DND-41 (cell line): ENCODE results near the gene TBL1Y.

Experiments
- ATAC-seq: fragments of 200-7000 bp; cut with Tn5 transposase; 3 replicates; pipeline ENCODE4 v1.9.1; 2021; ENCODE audit warnings: low read depth; ENCODE audit not compliant: insufficient read depth
- DNase-seq: peaks from one replicate; pipeline ENCODE4 v3.0.0-alpha.2; 2020
- H2AFZ ChIP-seq: 2 replicates; pipeline ENCODE4 v1.6.0; 2012; ENCODE audit warnings: low read depth, low read length
- H3K27ac ChIP-seq: 2 replicates; pipeline ENCODE4 v1.5.1; 2012; ENCODE audit warnings: low read length, inconsistent platforms
- H3K27me3 ChIP-seq: fragments of 200-600 bp; sonication (generic); 2 replicates; pipeline ENCODE4 v1.6.0; 2012; ENCODE audit warnings: low read length, mild to moderate bottlenecking, inconsistent platforms; ENCODE audit not compliant: insufficient read depth, poor library complexity
- H3K36me3 ChIP-seq: 2 replicates; pipeline ENCODE4 v1.5.1; 2012; ENCODE audit warnings: low read length, inconsistent platforms; ENCODE audit not compliant: insufficient read depth
- H3K4me1 ChIP-seq: 2 replicates; pipeline ENCODE4 v1.5.1; 2012; ENCODE audit warnings: mild to moderate bottlenecking, low read length; ENCODE audit not compliant: insufficient read depth
- H3K4me2 ChIP-seq: 2 replicates; pipeline ENCODE4 v1.6.0; 2012; ENCODE audit warnings: mild to moderate bottlenecking, moderate library complexity, low read length, inconsistent platforms; ENCODE audit not compliant: insufficient read depth
- H3K4me3 ChIP-seq, 2 experiments: fragments of 200-600 bp in 1 of 2; shearing (Covaris generic) in 1 of 2; 2 replicates each; pipeline ENCODE4 v1.5.1; 2012 to 2016; ENCODE audit warnings: inconsistent platforms in 2 of 2, low read length in 2 of 2, mild to moderate bottlenecking in 2 of 2, low read depth in 1 of 2, moderate library complexity in 1 of 2
- H3K79me2 ChIP-seq: 2 replicates; pipeline ENCODE4 v1.6.0; 2012; ENCODE audit warnings: low read length, inconsistent platforms; ENCODE audit not compliant: insufficient read depth
- H3K9ac ChIP-seq: 2 replicates; pipeline ENCODE4 v1.6.0; 2012; ENCODE audit warnings: low read depth, mild to moderate bottlenecking, inconsistent platforms, low read length, moderate library complexity
- H3K9me3 ChIP-seq: 2 replicates; pipeline ENCODE4 v1.5.1; 2012; ENCODE audit warnings: low read length, moderate library complexity, mild to moderate bottlenecking, inconsistent platforms; ENCODE audit not compliant: insufficient read depth, severe bottlenecking
- H4K20me1 ChIP-seq: 2 replicates; pipeline ENCODE4 v1.6.0; 2012; ENCODE audit warnings: low read length; ENCODE audit not compliant: insufficient read depth
- CTCF ChIP-seq: IDR thresholded peaks from 2 replicates; pipeline ENCODE4 v1.5.1; 2012; ENCODE audit warnings: borderline replicate concordance, low read length, moderate library complexity, mild to moderate bottlenecking; ENCODE audit not compliant: poor library complexity, severe bottlenecking; ENCODE audit errors: extremely low read depth
- EZH2 ChIP-seq: IDR thresholded peaks from 3 replicates; pipeline ENCODE4 v1.6.1; 2012; ENCODE audit warnings: borderline replicate concordance, low read depth, mild to moderate bottlenecking, moderate library complexity, low read length, inconsistent platforms; ENCODE audit not compliant: severe bottlenecking

TBL1Y gene

GRCh38 chrY:6911253-6911881 is 870 bp downstream of the TBL1Y start, which contains the start of gene AMELY:
Gene AMELY (minus strand): TSS chrY:6911752. CDS start chrY:6872608, 39,144 bp downstream.
- Histone ChIP-seq H4K20me1 (no peaks in the 10 kb centered on the region), H3K4me1 (no peaks in the 10 kb centered on the region), H3K79me2 (no peaks in the 10 kb centered on the region), H3K4me2 (no peak within 1 kb of the TSS), H3K9ac (no peak within 1 kb of the TSS), H3K27ac (no peak within 1 kb of the TSS), H2AFZ (no peak within 1 kb of the TSS), H3K9me3 (no peaks in the 10 kb centered on the region), H3K27me3 (no peaks in the 10 kb centered on the region), H3K4me3 (no peak within 1 kb of the TSS), H3K36me3 (no peaks in the 10 kb centered on the region)
- TF ChIP-seq EZH2 (no peak), CTCF (no peak)
- ATAC-seq (no peak), DNase-seq (no peak)

- Histone ChIP-seq H3K9ac (no peak overlapping the region), H4K20me1 (no peaks in the 10 kb centered on the region), H3K4me3 (no peak overlapping the region), H2AFZ (no peak overlapping the region), H3K36me3 (no peaks in the 10 kb centered on the region), H3K4me1 (no peaks in the 10 kb centered on the region), H3K79me2 (no peaks in the 10 kb centered on the region), H3K9me3 (no peaks in the 10 kb centered on the region), H3K27ac (no peak overlapping the region), H3K27me3 (no peaks in the 10 kb centered on the region), H3K4me2 (no peak overlapping the region)
- TF ChIP-seq EZH2, result no peak
- TF ChIP-seq CTCF, result no peak
- DNase-seq, result no peak
- ATAC-seq, result no peak
Observed at GRCh38 chrY:6913362-6913761, 2.9 kb downstream of the TBL1Y start.

- no peak for ATAC-seq
- no peak overlapping the region for H3K27ac ChIP-seq
- H3K9ac ChIP-seq, result no peak overlapping the region
- no peak overlapping the region for H3K4me2 ChIP-seq
- no peaks in the 10 kb centered on the region for H4K20me1 ChIP-seq
- peak; percentile 8 for DNase-seq
- H2AFZ ChIP-seq, result no peak overlapping the region
- no peak overlapping the region for H3K4me3 ChIP-seq
- no peaks in the 10 kb centered on the region for H3K4me1 ChIP-seq
- H3K79me2 ChIP-seq, result no peaks in the 10 kb centered on the region
- H3K36me3 ChIP-seq, result no peaks in the 10 kb centered on the region
- TF ChIP-seq CTCF (no peak), EZH2 (no peak)
- no peaks in the 10 kb centered on the region for H3K27me3 ChIP-seq
- no peaks in the 10 kb centered on the region for H3K9me3 ChIP-seq
Observed at GRCh38 chrY:6921061-6921460, 10.6 kb downstream of the TBL1Y start.
